GM10266 (cell line): Measurements from ENCODE around the gene KLHL18.
"Not testable (repeated sequence)": the region's sequence is repeated elsewhere in the genome, so short reads cannot be mapped to it uniquely, and the experiment has no call there.

Experiments
- DNase-seq: peaks from one replicate; pipeline ENCODE4 v3.0.0; 2012; ENCODE audit errors: extremely low spot score
- CTCF ChIP-seq: IDR thresholded peaks from 2 replicates; pipeline ENCODE4 v1.5.1; 2012; ENCODE audit warnings: mild to moderate bottlenecking, low read depth; ENCODE audit not compliant: control insufficient read depth, insufficient read depth; ENCODE audit errors: missing control alignments

Gene KLHL18

GRCh38 chr3:47347217-47347801, 64.6 kb downstream of the KLHL18 start:
- no peak for TF ChIP-seq CTCF
- DNase-seq: peak; percentile 77

- no peak for TF ChIP-seq CTCF
- DNase-seq: no peak
These were observed 65.8 kb downstream of the KLHL18 start for GRCh38 chr3:47348411-47349154.

- no peak for TF ChIP-seq CTCF
- DNase-seq: no peak
These were observed 72.3 kb downstream of the KLHL18 start for GRCh38 chr3:47355010-47355409.

GRCh38 chr3:47356201-47356600, 73.5 kb downstream of the KLHL18 start:
- DNase-seq: no peak
- TF ChIP-seq CTCF: no peak

GRCh38 chr3:47359323-47359722, 76.6 kb downstream of the KLHL18 start:
- no peak for TF ChIP-seq CTCF
- no peak for DNase-seq

GRCh38 chr3:47360110-47360517, 77.4 kb downstream of the KLHL18 start:
- not testable (repeated sequence) for DNase-seq

GRCh38 chr3:47362701-47363100, 80.0 kb downstream of the KLHL18 start:
- no peak for TF ChIP-seq CTCF
- DNase-seq: no peak
